T-helper 1 cell treated with Interleukin-12 subunit alpha and Interleukin-12 subunit beta and Interleukin-4 antibody, amounts not matched to agents 30 ng/mL and 1 ng/mL, for 36 hours (primary cell): ENCODE measurements around the gene SPRY2. TPM values are rescaled to one million over a fixed set of nuclear protein-coding genes. Genes with fewer than 3 reads are reported as not detected.

Experiments
- intact Hi-C: fragments of 100-400 bp; cut with micrococcal nuclease; formaldehyde crosslinking; loops from one replicate; pipeline ENCODE4 v1.15.1; 2024
- total RNA-seq: library from RNA; stranded (reverse); gene quantifications from 2 replicates; pipeline ENCODE4 v1.2.3, GENCODE V29; 2022

The SPRY2 gene, protein sequence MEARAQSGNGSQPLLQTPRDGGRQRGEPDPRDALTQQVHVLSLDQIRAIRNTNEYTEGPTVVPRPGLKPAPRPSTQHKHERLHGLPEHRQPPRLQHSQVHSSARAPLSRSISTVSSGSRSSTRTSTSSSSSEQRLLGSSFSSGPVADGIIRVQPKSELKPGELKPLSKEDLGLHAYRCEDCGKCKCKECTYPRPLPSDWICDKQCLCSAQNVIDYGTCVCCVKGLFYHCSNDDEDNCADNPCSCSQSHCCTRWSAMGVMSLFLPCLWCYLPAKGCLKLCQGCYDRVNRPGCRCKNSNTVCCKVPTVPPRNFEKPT
- not detected in 2 replicates for total RNA-seq

DNA sequence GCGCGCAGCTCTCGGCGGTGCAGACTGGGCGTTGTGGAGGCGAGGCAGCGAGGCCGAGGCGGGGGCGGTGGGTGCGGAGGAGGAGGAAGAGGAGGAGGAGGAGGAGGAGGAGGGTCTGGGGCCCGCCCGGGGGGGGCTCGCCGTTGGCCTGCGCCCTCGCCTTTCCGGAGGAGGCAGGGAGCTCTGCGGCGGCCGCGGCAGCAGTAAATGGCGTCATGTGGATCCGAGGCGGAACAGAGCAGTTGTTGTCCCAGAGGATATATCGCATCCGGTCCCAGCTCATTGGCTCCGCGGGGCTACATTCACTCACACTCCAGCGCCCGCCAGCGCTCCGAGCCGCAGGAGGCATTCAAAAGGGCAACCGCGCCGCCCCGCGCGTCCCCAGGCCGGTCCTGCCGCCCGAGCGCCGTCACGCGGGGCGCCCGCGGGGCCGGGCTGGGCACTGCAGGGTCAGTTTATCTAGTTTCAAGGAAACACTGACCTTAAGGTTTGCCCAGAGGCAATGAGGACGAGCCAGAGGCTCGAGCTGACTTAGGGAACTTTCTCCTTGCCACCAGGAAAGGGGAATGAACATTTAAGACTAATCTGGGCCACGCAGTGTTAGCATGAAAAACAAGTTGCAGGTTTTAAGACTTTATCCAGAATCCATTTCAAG lies at the start of gene SPRY2:
Gene SPRY2, minus strand, starts transcription at position 26 of the 655 bp plus-strand sequence. CDS start 3,421 bp downstream, outside the sequence.
- intact Hi-C loops: loop anchor here (5.0 to 10.0 kb wide), 4 partner anchors 636 to 1744 kb away; no protein-coding TSS in a partner anchor

DNA sequence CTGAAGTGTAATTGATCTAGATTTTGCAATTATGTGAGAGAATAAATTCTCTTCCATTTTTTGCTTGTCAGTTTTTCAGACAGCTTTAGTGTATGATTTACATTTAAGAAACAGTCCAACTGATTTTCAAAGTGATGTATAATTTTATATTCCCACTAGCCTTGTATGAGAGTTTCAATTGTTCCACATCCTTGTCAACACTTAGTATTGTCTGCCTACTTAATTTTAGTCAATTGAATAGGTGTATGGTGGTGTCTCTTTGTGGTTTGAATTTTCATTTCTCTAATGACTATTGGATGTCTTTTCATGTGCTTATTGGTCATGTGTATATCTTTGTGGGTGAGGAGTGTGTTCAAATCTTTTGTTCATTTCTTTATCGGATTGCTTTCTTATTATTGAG lies 49.4 kb upstream of the SPRY2 start:
- intact Hi-C loops: no loop called here

DNA sequence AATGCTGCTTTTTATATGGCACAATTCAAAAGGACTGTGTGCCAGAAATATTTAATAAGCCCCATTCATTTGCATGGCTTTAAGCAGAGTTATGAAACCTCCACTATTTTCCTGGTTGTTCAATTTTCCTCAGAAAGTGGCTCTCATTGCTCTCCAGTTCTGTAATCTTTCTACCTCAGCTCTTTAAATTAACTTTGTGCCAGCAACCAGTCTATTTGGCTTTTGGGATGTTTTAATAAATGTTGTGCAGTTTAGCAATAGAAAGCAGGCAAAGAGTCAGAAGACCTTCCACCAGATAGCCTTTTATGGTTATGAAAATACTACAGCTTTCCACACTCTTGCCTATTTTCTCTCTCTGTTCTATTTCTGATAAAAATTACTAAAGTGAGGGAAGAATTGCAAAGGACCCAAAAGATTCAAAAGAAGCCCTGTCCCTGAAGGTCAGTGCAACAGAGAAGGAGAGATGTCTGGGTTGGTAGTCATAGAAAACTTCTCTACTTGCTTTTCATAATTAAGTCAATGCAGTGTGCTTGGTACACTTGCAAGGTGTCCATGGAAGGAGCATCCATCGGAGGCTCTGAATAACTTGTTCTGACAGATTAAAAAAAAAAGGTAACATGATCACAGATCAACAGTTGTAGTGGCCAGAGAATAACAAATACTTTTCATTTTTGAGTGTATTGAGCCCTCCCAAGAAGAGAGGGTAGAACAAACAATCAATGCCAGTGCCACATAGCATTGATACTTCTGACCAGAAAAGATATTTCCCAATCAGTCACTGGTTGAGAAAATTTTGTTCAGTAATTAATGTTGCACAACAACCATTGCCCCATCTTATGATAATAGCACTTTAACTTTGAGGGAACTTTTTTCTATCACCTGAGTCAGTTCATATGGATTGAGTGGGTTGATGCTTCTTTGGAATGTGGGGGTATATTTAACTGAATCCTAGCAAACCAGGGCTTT lies 48.4 kb upstream of the SPRY2 start:
- intact Hi-C loops: no loop called here

- intact Hi-C loops: no loop called here
Observed at GRCh38 chr13:80388506-80388905, 47.6 kb upstream of the SPRY2 start.

- intact Hi-C loops: no loop called here
Observed at GRCh38 chr13:80386592-80386991, 45.7 kb upstream of the SPRY2 start.

DNA sequence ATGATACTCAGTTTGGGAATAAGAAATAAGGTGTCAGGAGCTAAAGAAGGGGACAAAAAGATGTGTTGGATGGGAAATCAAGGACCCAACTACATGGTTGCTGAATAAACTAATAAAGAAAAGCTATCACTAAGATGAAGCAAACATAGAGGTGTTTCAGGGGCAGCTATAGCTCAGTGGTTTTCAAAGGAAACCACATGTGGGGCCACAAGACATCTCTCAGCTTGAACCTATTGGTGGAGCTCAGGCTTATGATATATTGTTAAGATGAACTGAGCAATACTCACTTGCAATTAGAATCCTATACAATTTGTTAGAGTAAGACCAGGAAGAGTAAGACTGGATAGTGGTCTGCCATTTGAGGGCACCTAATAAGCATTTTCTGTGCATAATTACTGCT lies 45.1 kb upstream of the SPRY2 start:
- intact Hi-C loops: no loop called here

DNA sequence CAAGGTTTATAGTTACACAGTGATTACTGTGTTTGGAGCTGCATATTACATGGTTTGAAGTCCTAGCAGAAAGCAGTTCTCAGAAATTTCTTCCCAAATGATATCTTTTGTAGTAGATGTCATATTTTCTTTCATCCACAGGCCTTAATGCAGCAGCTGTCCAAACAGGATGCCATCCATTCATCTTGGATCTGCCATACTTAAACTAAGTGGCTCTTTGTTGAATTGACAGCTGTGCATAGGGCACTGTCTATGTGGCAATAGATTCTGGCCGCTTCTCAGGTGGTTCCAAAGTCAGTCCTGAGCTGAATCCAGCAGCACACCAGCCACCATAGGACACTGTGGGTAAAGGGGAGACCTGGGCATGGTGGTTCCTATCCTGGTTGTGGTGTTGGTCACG lies 41.6 kb upstream of the SPRY2 start:
- intact Hi-C loops: no loop called here

- intact Hi-C loops: no loop called here
Observed at GRCh38 chr13:80379245-80379644, 38.3 kb upstream of the SPRY2 start.

DNA sequence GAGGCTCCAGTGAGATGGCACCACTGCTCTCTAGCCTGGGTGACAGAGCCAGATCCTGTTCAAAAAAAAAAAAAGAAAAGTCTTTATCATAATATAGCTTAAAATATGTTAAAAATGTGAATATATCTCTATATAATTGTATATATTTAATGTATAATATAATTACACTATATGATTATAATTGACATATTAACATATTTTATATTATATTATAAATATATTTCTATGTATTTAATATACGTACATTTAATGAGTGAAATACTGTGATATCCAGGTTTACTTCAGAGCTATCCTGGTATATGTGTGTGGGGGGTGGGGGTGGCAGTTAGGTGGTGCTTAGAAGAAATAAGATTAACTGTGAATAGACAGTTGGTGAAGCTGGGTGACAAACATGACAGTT lies 35.6 kb upstream of the SPRY2 start:
- intact Hi-C loops: no loop called here

DNA sequence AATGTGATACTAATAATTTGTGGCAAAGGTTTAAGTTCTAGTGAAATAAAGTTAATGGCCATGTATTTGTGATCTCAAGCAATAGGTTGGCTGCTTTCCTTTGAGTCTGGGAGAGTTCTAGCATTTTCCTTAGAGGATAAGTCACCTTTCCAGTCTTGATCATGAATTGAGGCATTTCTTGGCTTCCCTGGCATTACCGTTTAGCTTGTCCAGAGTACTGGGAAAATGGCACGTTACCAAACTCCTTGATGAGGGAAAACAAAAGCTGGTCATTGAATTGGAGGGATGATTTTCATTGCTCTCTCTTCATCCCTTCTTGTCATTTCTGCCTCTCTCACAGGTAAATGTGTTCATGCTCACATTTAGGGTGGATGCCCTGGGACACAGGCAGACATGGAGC lies 34.0 kb upstream of the SPRY2 start:
- intact Hi-C loops: no loop called here

DNA sequence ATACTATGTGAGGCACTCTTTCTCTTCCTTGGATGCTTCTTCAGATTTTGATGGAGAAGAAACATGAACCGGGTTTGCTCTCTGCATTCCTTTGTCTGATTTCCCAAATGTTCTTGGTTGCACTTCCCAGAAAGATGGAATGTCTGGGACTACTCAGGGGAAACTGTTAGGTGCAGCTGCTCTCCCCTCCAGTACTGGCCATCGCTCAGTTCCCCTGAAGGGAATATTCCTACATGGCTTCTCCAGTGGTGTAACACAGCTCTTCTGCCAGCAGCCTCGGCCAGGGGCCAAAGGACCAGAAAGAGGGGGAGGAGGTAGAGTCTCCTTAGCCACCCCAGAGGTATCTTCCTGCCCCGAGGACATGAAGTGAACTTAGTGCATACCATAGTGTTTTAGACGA lies 33.5 kb upstream of the SPRY2 start:
- intact Hi-C loops: no loop called here

- intact Hi-C loops: no loop called here
Observed at GRCh38 chr13:80371840-80372509, 31.0 kb upstream of the SPRY2 start.

- intact Hi-C loops: no loop called here
Observed at GRCh38 chr13:80367473-80367872, 26.5 kb upstream of the SPRY2 start.

DNA sequence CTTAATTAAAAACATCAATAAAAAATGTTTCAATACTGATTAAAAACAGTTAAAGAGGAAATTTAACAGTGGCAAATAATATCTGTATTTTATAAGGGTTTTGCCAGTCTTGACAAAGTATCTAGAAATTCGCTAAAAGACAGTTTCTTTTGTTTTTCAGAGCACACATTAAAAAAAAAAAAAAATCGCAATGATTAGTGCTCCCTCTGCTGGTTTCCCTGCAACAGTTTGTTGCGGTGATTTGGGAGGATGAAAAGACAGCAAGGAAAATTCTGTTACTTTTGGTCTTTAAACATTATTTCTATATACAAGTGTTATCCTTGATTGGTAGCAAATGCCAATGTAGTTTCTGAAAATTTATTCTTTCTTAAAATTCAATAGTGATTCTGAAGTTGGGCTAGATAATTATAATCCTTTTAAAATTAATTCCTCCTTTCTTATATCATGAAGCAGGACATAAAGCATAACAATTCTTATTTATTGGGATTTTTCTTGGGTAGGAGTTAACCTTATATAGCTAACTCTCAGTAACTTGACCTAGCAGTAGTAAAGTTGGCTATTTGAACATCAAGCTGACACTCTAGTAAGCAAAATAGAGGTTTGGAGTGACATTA lies 23.1 kb upstream of the SPRY2 start:
- intact Hi-C loops: loop anchor here (2.0 kb wide), 1 partner anchor 685 kb away; no protein-coding TSS in a partner anchor

DNA sequence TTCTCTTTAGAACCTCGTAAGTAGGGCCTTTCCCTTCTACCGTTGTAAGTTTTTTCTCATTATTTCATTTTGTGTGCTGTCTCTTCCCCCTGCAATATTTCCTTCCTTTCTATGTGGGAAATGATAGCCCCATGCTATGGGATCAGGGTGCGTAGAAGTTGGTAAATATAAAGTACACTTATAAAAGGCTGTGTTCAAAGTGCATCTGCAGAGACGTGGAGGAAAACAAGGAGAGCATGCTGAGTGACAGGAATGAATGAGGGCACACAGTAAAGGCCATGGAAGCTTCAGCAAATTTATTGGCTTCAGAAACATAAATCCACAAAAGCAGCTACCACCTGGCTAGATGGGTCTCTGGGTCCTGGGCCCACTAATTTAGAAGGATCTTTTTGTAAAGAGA lies 21.6 kb upstream of the SPRY2 start:
- intact Hi-C loops: no loop called here

DNA sequence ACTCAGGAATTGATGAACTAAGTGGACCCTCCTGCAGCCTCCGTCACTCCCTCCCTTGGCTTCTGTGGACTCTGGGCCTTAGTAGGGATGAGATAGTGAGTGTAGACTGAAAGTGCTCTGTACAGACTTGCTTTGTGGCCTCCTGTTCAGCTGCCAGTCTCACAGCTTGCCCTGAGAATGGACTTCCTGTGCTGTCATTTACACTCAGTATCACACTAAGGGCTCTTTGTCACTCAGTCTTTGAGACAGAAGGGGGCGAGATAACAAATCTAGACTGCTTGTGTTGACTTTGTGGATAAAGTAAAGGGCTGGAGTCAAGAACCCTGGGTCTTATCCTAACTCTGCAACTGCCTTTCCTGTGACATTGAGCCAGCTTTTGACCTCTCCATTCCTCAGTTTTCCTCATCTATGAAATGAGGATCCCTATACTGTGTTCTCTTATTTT lies 21.0 kb upstream of the SPRY2 start:
- intact Hi-C loops: no loop called here

DNA sequence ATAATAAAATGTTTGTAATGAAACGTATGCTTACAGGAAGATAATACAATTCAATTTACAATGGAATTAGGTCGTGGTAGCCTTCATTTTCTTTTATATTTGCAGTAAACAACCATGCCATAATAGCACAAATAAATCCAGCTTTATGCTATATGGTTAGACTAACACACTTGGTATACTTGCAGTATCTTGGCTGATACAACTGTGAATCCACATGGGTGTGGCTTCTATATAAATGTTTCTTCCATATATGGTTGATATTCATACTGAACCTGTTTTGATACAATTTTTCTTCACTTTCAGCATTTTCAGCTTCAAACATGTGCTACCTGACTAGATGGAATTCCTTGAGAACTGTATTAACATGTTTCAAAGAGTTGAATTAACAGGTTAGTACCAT lies 20.4 kb upstream of the SPRY2 start:
- intact Hi-C loops: no loop called here

DNA sequence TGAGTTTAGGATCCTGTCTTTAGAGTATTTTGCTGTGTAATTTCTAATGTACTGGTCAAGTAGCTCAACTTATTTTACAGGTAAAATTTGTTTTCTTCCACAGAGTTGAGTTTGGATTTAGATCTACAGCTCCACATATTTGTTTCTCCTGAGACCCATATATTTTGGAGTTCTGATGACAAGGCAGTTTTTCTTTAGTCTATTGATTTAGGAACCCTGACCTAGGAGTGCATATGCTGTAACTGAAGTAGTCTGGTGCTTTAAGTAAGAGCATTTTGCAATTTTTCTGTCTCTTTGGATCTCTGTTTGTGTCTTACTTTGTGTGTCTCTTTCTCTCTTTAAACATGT lies 19.5 kb upstream of the SPRY2 start:
- intact Hi-C loops: no loop called here

- intact Hi-C loops: no loop called here
Observed at GRCh38 chr13:80359778-80360452, 19.0 kb upstream of the SPRY2 start.

DNA sequence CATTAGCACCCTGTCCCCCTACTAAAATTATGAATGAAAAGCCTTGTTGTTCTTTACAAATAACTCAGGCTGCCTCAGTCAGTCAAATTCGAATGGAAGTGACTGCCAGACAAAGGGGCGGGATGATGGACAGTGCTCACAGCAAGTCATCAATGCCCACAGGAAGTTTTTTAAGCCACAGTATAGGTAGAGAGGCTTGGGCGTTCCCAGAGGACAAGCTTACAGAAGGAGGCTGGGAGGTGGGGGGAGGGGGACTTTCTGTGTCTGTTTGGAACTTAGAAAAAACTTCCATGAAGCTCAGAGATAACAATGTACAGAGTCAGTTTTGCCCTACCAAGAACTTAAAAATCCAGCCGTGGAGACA lies 18.5 kb upstream of the SPRY2 start:
- intact Hi-C loops: no loop called here
